ENCODE data around the gene IL1B. TPM values are rescaled to one million over a fixed set of nuclear protein-coding genes. Genes with fewer than 3 reads are reported as not detected.

IL1B gene
- total RNA-seq, result not detected in 2 replicates

GRCh38 chr2:112836695-112837117 is at the start of gene IL1B:
Gene IL1B (minus strand): TSS chr2:112836779. CDS start chr2:112836229, 550 bp downstream.
- intact Hi-C loops (cut with micrococcal nuclease), result no loop called here

- intact Hi-C loops (cut with micrococcal nuclease), result loop anchor here (10.0 kb wide), 1 partner anchor 281 kb away; no protein-coding TSS in a partner anchor
Measured at GRCh38 chr2:112886291-112886690, 49.7 kb upstream of the IL1B start.

GRCh38 chr2:112885506-112885902 is 48.9 kb upstream of the IL1B start:
- intact Hi-C loops (cut with micrococcal nuclease), result loop anchor here (1.0 to 10.0 kb wide), 6 partner anchors 35 to 281 kb away; partner anchors contain the start of gene CKAP2L

- intact Hi-C loops (cut with micrococcal nuclease), result loop anchor here (1.0 to 10.0 kb wide), 6 partner anchors 36 to 280 kb away; partner anchors contain the start of gene CKAP2L
Measured at GRCh38 chr2:112884869-112885505, 48.4 kb upstream of the IL1B start.

- intact Hi-C loops (cut with micrococcal nuclease), result loop anchor here (2.0 to 10.0 kb wide), 3 partner anchors 37 to 279 kb away; no protein-coding TSS in a partner anchor
Measured at GRCh38 chr2:112883669-112884068, 47.1 kb upstream of the IL1B start.

GRCh38 chr2:112881217-112881985 is 44.8 kb upstream of the IL1B start:
- intact Hi-C loops (cut with micrococcal nuclease), result loop anchor here (10.0 kb wide), 1 partner anchor 277 kb away; no protein-coding TSS in a partner anchor

- intact Hi-C loops (cut with micrococcal nuclease), result loop anchor here (10.0 kb wide), 1 partner anchor 276 kb away; no protein-coding TSS in a partner anchor
Measured at GRCh38 chr2:112880696-112881095, 44.1 kb upstream of the IL1B start.

GRCh38 chr2:112880091-112880531 is 43.5 kb upstream of the IL1B start:
- intact Hi-C loops (cut with micrococcal nuclease), result loop anchor here (10.0 kb wide), 1 partner anchor 275 kb away; no protein-coding TSS in a partner anchor

- intact Hi-C loops (cut with micrococcal nuclease), result loop anchor here (10.0 kb wide), 1 partner anchor 275 kb away; no protein-coding TSS in a partner anchor
Measured at GRCh38 chr2:112879491-112880041, 43.0 kb upstream of the IL1B start.

- intact Hi-C loops (cut with micrococcal nuclease), result no loop called here
Measured at GRCh38 chr2:112877423-112877822, 40.8 kb upstream of the IL1B start.

- intact Hi-C loops (cut with micrococcal nuclease), result no loop called here
Measured at GRCh38 chr2:112876971-112877361, 40.4 kb upstream of the IL1B start.

GRCh38 chr2:112876257-112876970 is 39.8 kb upstream of the IL1B start:
- intact Hi-C loops (cut with micrococcal nuclease), result no loop called here

GRCh38 chr2:112870841-112871835 is 34.6 kb upstream of the IL1B start:
- intact Hi-C loops (cut with micrococcal nuclease), result no loop called here

- intact Hi-C loops (cut with micrococcal nuclease), result no loop called here
Measured at GRCh38 chr2:112869258-112869842, 32.8 kb upstream of the IL1B start.

- intact Hi-C loops (cut with micrococcal nuclease), result no loop called here
Measured at GRCh38 chr2:112867701-112868631, 31.4 kb upstream of the IL1B start.

- intact Hi-C loops (cut with micrococcal nuclease), result no loop called here
Measured at GRCh38 chr2:112866128-112866835, 29.7 kb upstream of the IL1B start.

- intact Hi-C loops (cut with micrococcal nuclease), result no loop called here
Measured at GRCh38 chr2:112864072-112864471, 27.5 kb upstream of the IL1B start.

Data from T-helper 1 cell treated with Interleukin-12 subunit alpha and Interleukin-12 subunit beta and Interleukin-4 antibody, amounts not matched to agents 30 ng/mL and 1 ng/mL, for 36 hours (primary cell).